GM12865 (cell line): ENCODE measurements around the gene TNRC6A.

Experiments
- DNase-seq: peaks from one replicate; pipeline ENCODE4 v3.0.0; 2010; ENCODE audit warnings: low read depth
- H3K4me3 ChIP-seq: 2 replicates; pipeline ENCODE4 v1.5.1; 2011; ENCODE audit warnings: mild to moderate bottlenecking, low read depth, low read length, control low read depth
- TF ChIP-seq, protein P1 (sequence below): IDR thresholded peaks from 2 replicates; pipeline ENCODE4 v1.5.1; 2011; ENCODE audit warnings: low read length, control low read depth, low read depth, inconsistent platforms; ENCODE audit not compliant: insufficient read depth; ENCODE audit errors: missing control alignments

TNRC6A gene

GRCh38 chr16:24846548-24847357, 117.3 kb downstream of the TNRC6A start:
- TF ChIP-seq, protein P1, sequence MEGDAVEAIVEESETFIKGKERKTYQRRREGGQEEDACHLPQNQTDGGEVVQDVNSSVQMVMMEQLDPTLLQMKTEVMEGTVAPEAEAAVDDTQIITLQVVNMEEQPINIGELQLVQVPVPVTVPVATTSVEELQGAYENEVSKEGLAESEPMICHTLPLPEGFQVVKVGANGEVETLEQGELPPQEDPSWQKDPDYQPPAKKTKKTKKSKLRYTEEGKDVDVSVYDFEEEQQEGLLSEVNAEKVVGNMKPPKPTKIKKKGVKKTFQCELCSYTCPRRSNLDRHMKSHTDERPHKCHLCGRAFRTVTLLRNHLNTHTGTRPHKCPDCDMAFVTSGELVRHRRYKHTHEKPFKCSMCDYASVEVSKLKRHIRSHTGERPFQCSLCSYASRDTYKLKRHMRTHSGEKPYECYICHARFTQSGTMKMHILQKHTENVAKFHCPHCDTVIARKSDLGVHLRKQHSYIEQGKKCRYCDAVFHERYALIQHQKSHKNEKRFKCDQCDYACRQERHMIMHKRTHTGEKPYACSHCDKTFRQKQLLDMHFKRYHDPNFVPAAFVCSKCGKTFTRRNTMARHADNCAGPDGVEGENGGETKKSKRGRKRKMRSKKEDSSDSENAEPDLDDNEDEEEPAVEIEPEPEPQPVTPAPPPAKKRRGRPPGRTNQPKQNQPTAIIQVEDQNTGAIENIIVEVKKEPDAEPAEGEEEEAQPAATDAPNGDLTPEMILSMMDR: no peak
- no peak for DNase-seq

GRCh38 chr16:24847358-24847664, 117.9 kb downstream of the TNRC6A start:
- TF ChIP-seq, protein P1: no peak
- no peak for DNase-seq
- no peak overlapping the region for H3K4me3 ChIP-seq

More at GRCh38 chr16:24846548-24847357, 117.3 kb downstream of the TNRC6A start:
- H3K4me3 ChIP-seq: no peak overlapping the region

- DNase-seq: no peak
- TF ChIP-seq, protein P1: no peak
- no peak overlapping the region for H3K4me3 ChIP-seq
Observed at GRCh38 chr16:24848065-24848464, 118.6 kb downstream of the TNRC6A start.

GRCh38 chr16:24849641-24850040, 120.2 kb downstream of the TNRC6A start:
- TF ChIP-seq, protein P1: no peak
- DNase-seq: no peak
- no peak overlapping the region for H3K4me3 ChIP-seq

- no peak for DNase-seq
- TF ChIP-seq, protein P1: no peak
- no peak overlapping the region for H3K4me3 ChIP-seq
Observed at GRCh38 chr16:24850289-24850938, 121.0 kb downstream of the TNRC6A start.

DNA sequence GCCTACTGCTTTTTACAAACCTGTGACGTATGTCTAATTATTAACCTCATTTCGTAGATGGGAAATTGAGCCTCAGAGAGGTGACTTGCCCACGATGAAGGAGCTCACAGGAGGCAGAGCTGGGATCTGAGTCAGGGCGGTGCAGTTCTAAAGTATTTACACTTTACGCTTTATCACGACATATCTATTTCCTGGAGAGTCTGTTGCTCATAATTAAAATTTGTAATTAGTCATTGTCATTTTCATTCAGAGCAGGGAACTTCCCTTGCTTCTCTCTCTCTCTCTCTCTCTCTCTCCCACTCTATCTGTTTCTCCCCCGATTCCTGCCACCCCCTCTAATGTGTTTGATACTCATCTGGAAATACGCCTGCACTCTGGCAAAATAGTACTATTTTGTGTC, 122.2 kb downstream of the TNRC6A start:
- TF ChIP-seq, protein P1: no peak
- DNase-seq: no peak
- no peak overlapping the region for H3K4me3 ChIP-seq
